ENCODE data around the gene FOSL2. TPM values are rescaled to one million over a fixed set of nuclear protein-coding genes. Genes with fewer than 3 reads are reported as not detected.

FOSL2 gene
- total and polyA plus RNA-seq, 10 of the 15 experiments (the other 5 are each of a cell fraction or from before 2014, with no cell fraction given) = 0.05 to 1.3 (median 0.34) TPM

- no peak overlapping the region for H3K4me2 ChIP-seq (ENCODE audit: control insufficient read depth, insufficient read depth)
- FAIRE-seq = no peak
- POLR2A ChIA-PET = no interaction called here
Measured at GRCh38 chr2:28407131-28407975, 14.7 kb downstream of the FOSL2 start.

More at GRCh38 chr2:28407131-28407975, 14.7 kb downstream of the FOSL2 start:
- Histone ChIP-seq H4K20me1 (ENCODE audit: control insufficient read depth, insufficient read depth) (no peaks in the 10 kb centered on the region), H3K27me3 (replicated peaks in 1 of 2; ENCODE audit: control insufficient read depth in 2 of 2, insufficient read depth in 2 of 2, low read length in 1 of 2) (no peaks in the 10 kb centered on the region), H3K4me1 (ENCODE audit: control insufficient read depth, insufficient read depth, low read length) (no peaks in the 10 kb centered on the region), H3K9me3 (replicated peaks; ENCODE audit: control insufficient read depth, insufficient read depth, low read length) (no peaks in the 10 kb centered on the region), H3K9ac (ENCODE audit: control insufficient read depth, insufficient read depth, low read length) (no peak overlapping the region), H3K27ac (ENCODE audit: control insufficient read depth, insufficient read depth) (no peak overlapping the region), H3K79me2 (ENCODE audit: control insufficient read depth, insufficient read depth, low read length) (no peaks in the 10 kb centered on the region), H3K36me3 (ENCODE audit: control insufficient read depth in 2 of 2, insufficient read depth in 2 of 2, low read length in 1 of 2) (no peaks in the 10 kb centered on the region), H2AFZ (ENCODE audit: control insufficient read depth, low read depth, low read length) (no peak overlapping the region), H3K4me3 (no peak overlapping the region)
- TF ChIP-seq TCF12 (IDR thresholded peaks at IDR 0.05; ENCODE audit: low read depth, low read length) (no peak), SP1 (IDR thresholded peaks at IDR 0.05; ENCODE audit: low read depth, low read length) (no peak), YY1 (IDR thresholded peaks at IDR 0.05; ENCODE audit: low read depth, low read length) (no peak), POLR2AphosphoS2 (IDR thresholded peaks at IDR 0.05; ENCODE audit: low read depth, low read length) (no peak), MEF2B (IDR thresholded peaks at IDR 0.05; ENCODE audit: partially characterized antibody, poor library complexity, severe bottlenecking) (no peak), CUX1 (IDR thresholded peaks at IDR 0.05; ENCODE audit: insufficient replicate concordance, low read depth, low read length) (no peak), NKRF (conservative IDR thresholded peaks at IDR 0.05) (no peak), YBX1 (IDR thresholded peaks at IDR 0.05) (no peak), MTA2 (IDR thresholded peaks at IDR 0.05; ENCODE audit: low read depth) (no peak), STAT1 (conservative IDR thresholded peaks at IDR 0.05) (no peak)
- TF ChIP-seq, protein P1, sequence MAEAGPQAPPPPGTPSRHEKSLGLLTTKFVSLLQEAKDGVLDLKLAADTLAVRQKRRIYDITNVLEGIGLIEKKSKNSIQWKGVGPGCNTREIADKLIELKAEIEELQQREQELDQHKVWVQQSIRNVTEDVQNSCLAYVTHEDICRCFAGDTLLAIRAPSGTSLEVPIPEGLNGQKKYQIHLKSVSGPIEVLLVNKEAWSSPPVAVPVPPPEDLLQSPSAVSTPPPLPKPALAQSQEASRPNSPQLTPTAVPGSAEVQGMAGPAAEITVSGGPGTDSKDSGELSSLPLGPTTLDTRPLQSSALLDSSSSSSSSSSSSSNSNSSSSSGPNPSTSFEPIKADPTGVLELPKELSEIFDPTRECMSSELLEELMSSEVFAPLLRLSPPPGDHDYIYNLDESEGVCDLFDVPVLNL (IDR thresholded peaks at IDR 0.05; ENCODE audit: low read depth, low read length) = no peak
- TF ChIP-seq, protein P2, sequence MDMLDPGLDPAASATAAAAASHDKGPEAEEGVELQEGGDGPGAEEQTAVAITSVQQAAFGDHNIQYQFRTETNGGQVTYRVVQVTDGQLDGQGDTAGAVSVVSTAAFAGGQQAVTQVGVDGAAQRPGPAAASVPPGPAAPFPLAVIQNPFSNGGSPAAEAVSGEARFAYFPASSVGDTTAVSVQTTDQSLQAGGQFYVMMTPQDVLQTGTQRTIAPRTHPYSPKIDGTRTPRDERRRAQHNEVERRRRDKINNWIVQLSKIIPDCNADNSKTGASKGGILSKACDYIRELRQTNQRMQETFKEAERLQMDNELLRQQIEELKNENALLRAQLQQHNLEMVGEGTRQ (IDR thresholded peaks at IDR 0.05; ENCODE audit: borderline replicate concordance, low read depth, low read length) = no peak
- intact Hi-C loops (cut with micrococcal nuclease; ENCODE audit: unreplicated experiment) = no loop called here
- 71% methylated on average over 8 of the region's 8 CpGs for WGBS (ENCODE audit: insufficient coverage, insufficient replicate concordance, low lambda C conversion rate, missing lambda C conversion rate)
- no TSS peak for BruUV-seq (replicated peaks)
- RAD21 ChIA-PET (ENCODE audit: unreplicated experiment) = no interaction called here
- CTCF ChIA-PET = interaction anchor here (1.4 kb wide), 1 partner anchor 653 kb away, joined by 4 read pairs; no protein-coding TSS in a partner anchor
- DNase-seq (ENCODE audit: low read depth, low spot score) (no peak), ATAC-seq (no peak)
- SMC1A ChIA-PET (ENCODE audit: uncharacterized antibody, unreplicated experiment) = no interaction called here
- in situ Hi-C loops (cut with MboI) = no loop called here

Measured in GM12878 (cell line).